H1 (cell line): Measurements from ENCODE around the gene HEATR5A. TPM values are rescaled to one million over a fixed set of nuclear protein-coding genes. Genes with fewer than 3 reads are reported as not detected.

Experiments used
- BACH1 ChIP-seq: IDR thresholded peaks from 2 replicates; pipeline ENCODE4 v1.6.1; 2012; ENCODE audit warnings: low read length, improper control_type of control experiment
- CHD1 ChIP-seq: IDR thresholded peaks from 2 replicates; pipeline ENCODE4 v1.6.1; 2012; ENCODE audit warnings: low read depth, low read length, improper control_type of control experiment
- EP300 ChIP-seq, 2 experiments: IDR thresholded peaks; 1 replicate in 1 of 2; 2 replicates in 1 of 2; pipeline ENCODE4 v1.6.1; 2011 to 2012; ENCODE audit warnings: low read depth in 2 of 2, low read length in 2 of 2, mild to moderate bottlenecking in 2 of 2, borderline replicate concordance in 1 of 2, inconsistent platforms in 1 of 2, moderate library complexity in 1 of 2
- SRF ChIP-seq: IDR thresholded peaks from 2 replicates; pipeline ENCODE4 v1.6.1; 2011; ENCODE audit warnings: mild to moderate bottlenecking, low read depth, low read length, moderate library complexity
- SUZ12 ChIP-seq: fragments of 200-600 bp; sonication (generic); IDR thresholded peaks from 2 replicates; pipeline ENCODE4 v1.6.1; 2012; ENCODE audit warnings: mild to moderate bottlenecking, inconsistent platforms, low read length, moderate library complexity, mixed read lengths
- polyA plus RNA-seq, 7 experiments: library from polyadenylated mRNA; depleted of rRNA in 3 of 7; stranded (reverse) in 5 of 7; unstranded in 2 of 7; fragments of >200 nt in 5 of 7; fragments of 200-250 nt in 2 of 7; gene quantifications; 1 replicate in 5 of 7; 2 replicates in 1 of 7; 4 replicates in 1 of 7; pipeline versions ENCODE4 v1.2.1 to v1.2.3, GENCODE V29; 2011 to 2013; ENCODE audit warnings: missing spikeins in 2 of 7, mixed read lengths in 2 of 7
- total RNA-seq: library from RNA; stranded (reverse); fragmentation: NEBNext Ultra II Directional; extraction: Animal tissue kit (Norgen Biotek cat#: 25700); gene quantifications from 2 replicates; pipeline ENCODE4 v1.2.1, GENCODE V29; 2021
- TF ChIP-seq, protein P1 (sequence below): IDR thresholded peaks from 2 replicates; pipeline ENCODE4 v1.6.1; 2011; ENCODE audit warnings: low read depth, mild to moderate bottlenecking, low read length; ENCODE audit not compliant: insufficient read depth

The HEATR5A gene
- total and polyA plus RNA-seq, 2 of the 8 experiments (the other 6 are each of a cell fraction or from before 2014, with no cell fraction given), result 9.0 to 36.2 TPM

DNA sequence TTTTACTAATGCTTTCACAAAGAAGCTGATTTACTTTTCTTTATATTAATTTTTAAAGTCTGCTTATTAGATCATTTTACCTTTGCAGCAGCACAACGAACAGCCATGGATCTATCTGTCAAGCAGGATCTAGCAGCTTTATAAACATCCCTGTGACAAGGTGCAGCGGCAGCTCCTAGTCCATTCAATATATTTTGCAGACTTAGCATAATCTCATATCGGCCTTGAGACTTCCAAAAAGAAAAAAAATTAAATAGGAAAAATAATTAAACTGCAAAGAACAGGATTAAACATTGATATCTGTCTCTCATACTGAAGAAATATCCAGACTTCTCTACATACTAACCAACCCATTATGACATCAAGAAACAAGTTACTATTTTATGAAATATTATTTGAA, 25.2 kb downstream of the HEATR5A start (continued):
- TF ChIP-seq EP300 (IDR thresholded peaks at IDR 0.05; ENCODE audit: borderline replicate concordance in 1 of 2, low read depth in 2 of 2, low read length in 2 of 2) (no peak), CHD1 (no peak), BACH1 (no peak), SUZ12 (no peak), SRF (no peak)
- TF ChIP-seq, protein P1, sequence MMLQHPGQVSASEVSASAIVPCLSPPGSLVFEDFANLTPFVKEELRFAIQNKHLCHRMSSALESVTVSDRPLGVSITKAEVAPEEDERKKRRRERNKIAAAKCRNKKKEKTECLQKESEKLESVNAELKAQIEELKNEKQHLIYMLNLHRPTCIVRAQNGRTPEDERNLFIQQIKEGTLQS, result no peak
